Measurements from ENCODE around the gene COX7C.
"Not testable (repeated sequence)": the region's sequence is repeated elsewhere in the genome, so short reads cannot be mapped to it uniquely, and the experiment has no call there.

The COX7C gene

GRCh38 chr5:86617756-86618576 is at the start of gene COX7C:
TSS of gene COX7C (plus strand) at chr5:86617941. CDS start at chr5:86618056, 115 bp downstream.
- DNase-seq, result peak; percentile 88
- peak; percentile 100 for ATAC-seq

GRCh38 chr5:86569522-86570426 is 48.0 kb upstream of the COX7C start:
- not testable (repeated sequence) for DNase-seq, ATAC-seq

GRCh38 chr5:86570427-86571083 is 47.2 kb upstream of the COX7C start:
- no peak for DNase-seq
- no peak for ATAC-seq

- not testable (repeated sequence) for ATAC-seq, DNase-seq
These were observed 46.6 kb upstream of the COX7C start for GRCh38 chr5:86571109-86571508.

- no peak for DNase-seq
These were observed 44.8 kb upstream of the COX7C start for GRCh38 chr5:86572825-86573517.

GRCh38 chr5:86579502-86579901 is 38.2 kb upstream of the COX7C start:
- ATAC-seq (no peak), DNase-seq (no peak)

More at GRCh38 chr5:86572825-86573517, 44.8 kb upstream of the COX7C start:
- no peak for ATAC-seq

GRCh38 chr5:86596476-86596875 is 21.3 kb upstream of the COX7C start:
- no peak for DNase-seq
- ATAC-seq, result no peak

- no peak for ATAC-seq
These were observed 11.9 kb upstream of the COX7C start for GRCh38 chr5:86605881-86606280.

GRCh38 chr5:86613455-86613854 is 4.3 kb upstream of the COX7C start:
- no peak for DNase-seq

More at GRCh38 chr5:86605881-86606280, 11.9 kb upstream of the COX7C start:
- no peak for DNase-seq

GRCh38 chr5:86617309-86617755 is 409 bp upstream of the COX7C start:
- ATAC-seq, result no peak
- DNase-seq, result no peak

More at GRCh38 chr5:86613455-86613854, 4.3 kb upstream of the COX7C start:
- no peak for ATAC-seq

- ATAC-seq (no peak), DNase-seq (no peak)
These were observed 6.2 kb downstream of the COX7C start for GRCh38 chr5:86623785-86624483.

GRCh38 chr5:86625148-86625547 is 7.4 kb downstream of the COX7C start:
- no peak for ATAC-seq
- DNase-seq, result no peak

GRCh38 chr5:86626149-86626548 is 8.4 kb downstream of the COX7C start:
- DNase-seq (no peak), ATAC-seq (no peak)

GRCh38 chr5:86631165-86631564 is 13.4 kb downstream of the COX7C start:
- ATAC-seq, result no peak
- DNase-seq, result no peak

GRCh38 chr5:86640998-86641397 is 23.3 kb downstream of the COX7C start:
- no peak for DNase-seq
- no peak for ATAC-seq

GRCh38 chr5:86644843-86645242 is 27.1 kb downstream of the COX7C start:
- ATAC-seq (no peak), DNase-seq (no peak)

- DNase-seq (no peak), ATAC-seq (no peak)
These were observed 28.1 kb downstream of the COX7C start for GRCh38 chr5:86645885-86646284.

GRCh38 chr5:86646671-86647070 is 28.9 kb downstream of the COX7C start:
- DNase-seq, result no peak
- no peak for ATAC-seq

GRCh38 chr5:86649832-86650505 is 32.2 kb downstream of the COX7C start:
- DNase-seq (no peak), ATAC-seq (no peak)

GRCh38 chr5:86660771-86661170 is 43.0 kb downstream of the COX7C start:
- not testable (repeated sequence) for DNase-seq, ATAC-seq
